H1 (cell line): Measurements from ENCODE around the gene SRSF1.

Experiments
- CTCF ChIP-seq, 3 experiments: IDR thresholded peaks; 1 replicate in 2 of 3; 2 replicates in 1 of 3; pipeline versions ENCODE4 v1.5.1 to v1.6.1; 2011; ENCODE audit warnings: low read length in 3 of 3, mild to moderate bottlenecking in 3 of 3, inconsistent platforms in 2 of 3, low read depth in 1 of 3, moderate library complexity in 1 of 3; ENCODE audit not compliant: insufficient read depth in 1 of 3; ENCODE audit errors: control extremely low read depth in 1 of 3
- EZH2 ChIP-seq: fragments of 200-600 bp; sonication (generic); IDR thresholded peaks from 2 replicates; pipeline ENCODE4 v1.7.1; 2012; ENCODE audit warnings: low read depth, mild to moderate bottlenecking, moderate library complexity, low read length, inconsistent platforms; ENCODE audit not compliant: severe bottlenecking
- POLR2A ChIP-seq, 2 experiments: IDR thresholded peaks; 1 replicate in 1 of 2; 2 replicates in 1 of 2; pipeline ENCODE4 v1.6.1; 2011; ENCODE audit warnings: low read depth in 2 of 2, low read length in 2 of 2, mild to moderate bottlenecking in 2 of 2; ENCODE audit errors: control extremely low read depth in 1 of 2
- RFX5 ChIP-seq: IDR thresholded peaks from 2 replicates; pipeline ENCODE4 v1.6.1; 2011; ENCODE audit warnings: low read depth, low read length, improper control_type of control experiment, borderline replicate concordance
- RXRA ChIP-seq: IDR thresholded peaks from 2 replicates; pipeline ENCODE4 v1.6.1; 2011; ENCODE audit warnings: low read depth, mild to moderate bottlenecking, low read length, moderate library complexity; ENCODE audit not compliant: insufficient read depth
- SRF ChIP-seq: IDR thresholded peaks from 2 replicates; pipeline ENCODE4 v1.6.1; 2011; ENCODE audit warnings: mild to moderate bottlenecking, low read depth, low read length, moderate library complexity
- TEAD4 ChIP-seq: IDR thresholded peaks from 2 replicates; pipeline ENCODE4 v1.6.1; 2012; ENCODE audit warnings: low read depth, low read length, inconsistent platforms, mixed read lengths
- TF ChIP-seq, protein P1 (sequence below): IDR thresholded peaks from 2 replicates; pipeline ENCODE4 v1.6.1; 2012; ENCODE audit warnings: low read length, inconsistent platforms

- TF ChIP-seq CTCF (IDR thresholded peaks at IDR 0.05; ENCODE audit: control extremely low read depth in 1 of 3, insufficient read depth in 1 of 3, low read depth in 1 of 3, low read length in 3 of 3) (no peak), SRF (no peak), POLR2A (IDR thresholded peaks at IDR 0.05; ENCODE audit: control extremely low read depth in 1 of 2, low read depth in 2 of 2, low read length in 2 of 2) (no peak), TEAD4 (no peak), EZH2 (no peak), RXRA (no peak), RFX5 (no peak)
- TF ChIP-seq, protein P1, sequence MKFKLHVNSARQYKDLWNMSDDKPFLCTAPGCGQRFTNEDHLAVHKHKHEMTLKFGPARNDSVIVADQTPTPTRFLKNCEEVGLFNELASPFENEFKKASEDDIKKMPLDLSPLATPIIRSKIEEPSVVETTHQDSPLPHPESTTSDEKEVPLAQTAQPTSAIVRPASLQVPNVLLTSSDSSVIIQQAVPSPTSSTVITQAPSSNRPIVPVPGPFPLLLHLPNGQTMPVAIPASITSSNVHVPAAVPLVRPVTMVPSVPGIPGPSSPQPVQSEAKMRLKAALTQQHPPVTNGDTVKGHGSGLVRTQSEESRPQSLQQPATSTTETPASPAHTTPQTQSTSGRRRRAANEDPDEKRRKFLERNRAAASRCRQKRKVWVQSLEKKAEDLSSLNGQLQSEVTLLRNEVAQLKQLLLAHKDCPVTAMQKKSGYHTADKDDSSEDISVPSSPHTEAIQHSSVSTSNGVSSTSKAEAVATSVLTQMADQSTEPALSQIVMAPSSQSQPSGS, result no peak
These were observed 36.3 kb downstream of the SRSF1 start for GRCh38 chr17:57970710-57971109.
